ENCODE results near the gene WNK2.

Gene WNK2

DNA sequence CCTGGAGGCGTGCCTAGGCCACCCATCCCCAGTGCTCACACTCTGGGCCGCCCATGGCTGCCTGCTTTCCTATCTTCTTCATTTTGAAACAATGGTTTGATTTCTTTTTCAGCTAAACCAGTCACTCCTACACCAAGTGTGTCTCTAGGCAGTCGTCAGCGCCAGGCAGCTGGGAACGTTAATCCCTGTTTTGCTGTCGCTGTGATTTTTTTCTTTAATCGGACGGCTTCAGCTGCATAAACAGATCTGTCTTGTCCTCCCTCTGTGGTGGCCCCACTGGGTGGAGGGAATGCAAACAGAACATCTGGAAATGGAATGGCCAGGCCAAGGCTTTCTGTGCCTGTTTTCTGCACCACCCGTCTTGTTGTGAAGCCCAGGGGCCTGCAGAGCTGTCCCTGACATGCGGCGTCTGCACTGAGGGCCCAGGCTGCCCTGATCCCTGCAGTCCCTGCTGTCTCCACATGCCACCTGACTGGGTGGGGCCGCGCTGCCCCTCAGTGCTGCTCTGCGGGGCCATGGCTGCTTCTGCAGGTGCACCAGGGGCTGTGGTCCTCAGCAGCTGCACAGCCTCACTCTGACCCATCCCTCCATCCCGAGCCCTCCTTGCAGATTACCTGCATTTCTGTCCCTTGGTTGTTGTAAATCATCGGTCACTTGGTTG is 51.5 kb downstream of the WNK2 start:
- Histone ChIP-seq H3K27me3 (ENCODE audit: insufficient read depth, poor library complexity, severe bottlenecking) (peaks cover 20% of the 10 kb centered on the region), H3K4me3 (replicated peaks; ENCODE audit: insufficient read depth, low read length) (no peak overlapping the region), H3K27ac (replicated peaks) (no peak overlapping the region)
- no peak for DNase-seq (ENCODE audit: low read depth in 1 of 2, low spot score in 1 of 2)
- TF ChIP-seq, protein P1, sequence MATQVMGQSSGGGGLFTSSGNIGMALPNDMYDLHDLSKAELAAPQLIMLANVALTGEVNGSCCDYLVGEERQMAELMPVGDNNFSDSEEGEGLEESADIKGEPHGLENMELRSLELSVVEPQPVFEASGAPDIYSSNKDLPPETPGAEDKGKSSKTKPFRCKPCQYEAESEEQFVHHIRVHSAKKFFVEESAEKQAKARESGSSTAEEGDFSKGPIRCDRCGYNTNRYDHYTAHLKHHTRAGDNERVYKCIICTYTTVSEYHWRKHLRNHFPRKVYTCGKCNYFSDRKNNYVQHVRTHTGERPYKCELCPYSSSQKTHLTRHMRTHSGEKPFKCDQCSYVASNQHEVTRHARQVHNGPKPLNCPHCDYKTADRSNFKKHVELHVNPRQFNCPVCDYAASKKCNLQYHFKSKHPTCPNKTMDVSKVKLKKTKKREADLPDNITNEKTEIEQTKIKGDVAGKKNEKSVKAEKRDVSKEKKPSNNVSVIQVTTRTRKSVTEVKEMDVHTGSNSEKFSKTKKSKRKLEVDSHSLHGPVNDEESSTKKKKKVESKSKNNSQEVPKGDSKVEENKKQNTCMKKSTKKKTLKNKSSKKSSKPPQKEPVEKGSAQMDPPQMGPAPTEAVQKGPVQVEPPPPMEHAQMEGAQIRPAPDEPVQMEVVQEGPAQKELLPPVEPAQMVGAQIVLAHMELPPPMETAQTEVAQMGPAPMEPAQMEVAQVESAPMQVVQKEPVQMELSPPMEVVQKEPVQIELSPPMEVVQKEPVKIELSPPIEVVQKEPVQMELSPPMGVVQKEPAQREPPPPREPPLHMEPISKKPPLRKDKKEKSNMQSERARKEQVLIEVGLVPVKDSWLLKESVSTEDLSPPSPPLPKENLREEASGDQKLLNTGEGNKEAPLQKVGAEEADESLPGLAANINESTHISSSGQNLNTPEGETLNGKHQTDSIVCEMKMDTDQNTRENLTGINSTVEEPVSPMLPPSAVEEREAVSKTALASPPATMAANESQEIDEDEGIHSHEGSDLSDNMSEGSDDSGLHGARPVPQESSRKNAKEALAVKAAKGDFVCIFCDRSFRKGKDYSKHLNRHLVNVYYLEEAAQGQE (IDR thresholded peaks at IDR 0.05; ENCODE audit: insufficient replicate concordance, low read depth), result no peak
- TF ChIP-seq, protein P2, sequence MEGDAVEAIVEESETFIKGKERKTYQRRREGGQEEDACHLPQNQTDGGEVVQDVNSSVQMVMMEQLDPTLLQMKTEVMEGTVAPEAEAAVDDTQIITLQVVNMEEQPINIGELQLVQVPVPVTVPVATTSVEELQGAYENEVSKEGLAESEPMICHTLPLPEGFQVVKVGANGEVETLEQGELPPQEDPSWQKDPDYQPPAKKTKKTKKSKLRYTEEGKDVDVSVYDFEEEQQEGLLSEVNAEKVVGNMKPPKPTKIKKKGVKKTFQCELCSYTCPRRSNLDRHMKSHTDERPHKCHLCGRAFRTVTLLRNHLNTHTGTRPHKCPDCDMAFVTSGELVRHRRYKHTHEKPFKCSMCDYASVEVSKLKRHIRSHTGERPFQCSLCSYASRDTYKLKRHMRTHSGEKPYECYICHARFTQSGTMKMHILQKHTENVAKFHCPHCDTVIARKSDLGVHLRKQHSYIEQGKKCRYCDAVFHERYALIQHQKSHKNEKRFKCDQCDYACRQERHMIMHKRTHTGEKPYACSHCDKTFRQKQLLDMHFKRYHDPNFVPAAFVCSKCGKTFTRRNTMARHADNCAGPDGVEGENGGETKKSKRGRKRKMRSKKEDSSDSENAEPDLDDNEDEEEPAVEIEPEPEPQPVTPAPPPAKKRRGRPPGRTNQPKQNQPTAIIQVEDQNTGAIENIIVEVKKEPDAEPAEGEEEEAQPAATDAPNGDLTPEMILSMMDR (IDR thresholded peaks at IDR 0.05; ENCODE audit: insufficient read depth, low read length), result no peak
- TF ChIP-seq SPI1 (IDR thresholded peaks at IDR 0.05; ENCODE audit: borderline replicate concordance, low read depth), result no peak
- TF ChIP-seq POLR2AphosphoS5 (IDR thresholded peaks at IDR 0.05; ENCODE audit: low read depth), result no peak
- TF ChIP-seq GABPA (IDR thresholded peaks at IDR 0.05; ENCODE audit: low read depth), result no peak

DNA sequence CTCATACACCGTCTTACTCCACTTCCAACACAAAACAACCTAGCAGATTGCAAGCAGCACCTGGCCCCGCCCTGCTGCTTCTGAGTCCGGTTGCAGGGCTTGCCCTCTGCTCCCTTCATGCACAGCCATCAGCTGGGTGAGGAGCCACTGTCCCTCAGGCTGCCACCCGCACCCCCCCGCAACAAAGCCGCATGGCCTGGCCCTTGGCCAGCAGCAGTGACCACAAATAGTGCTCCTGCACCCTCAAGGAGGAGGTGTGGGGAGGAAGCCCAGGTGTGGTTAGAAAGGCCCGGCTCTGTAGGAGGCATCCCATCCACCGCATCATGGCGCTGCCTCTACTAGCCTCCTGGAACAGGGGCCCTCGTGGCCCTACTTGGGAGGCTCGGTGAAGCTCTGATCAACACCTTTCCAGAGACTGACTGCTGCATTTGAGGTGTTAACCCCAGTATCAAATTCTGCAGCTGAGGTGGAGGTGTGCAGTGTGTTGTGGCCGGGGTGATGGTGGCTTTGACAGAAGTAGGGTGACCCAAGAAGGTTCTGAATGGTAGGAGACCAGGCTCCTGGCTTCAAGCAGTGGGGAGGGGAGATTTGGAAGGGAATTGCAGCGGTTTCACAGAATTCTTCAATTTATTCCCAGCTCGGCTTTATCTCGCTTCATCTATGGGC is 52.7 kb downstream of the WNK2 start:
- Histone ChIP-seq H3K4me3 (replicated peaks; ENCODE audit: insufficient read depth, low read length) (no peak overlapping the region), H3K27me3 (ENCODE audit: insufficient read depth, poor library complexity, severe bottlenecking) (peaks cover 18% of the 10 kb centered on the region), H3K27ac (replicated peaks) (no peak overlapping the region)
- DNase-seq (ENCODE audit: low read depth in 1 of 2, low spot score in 1 of 2), result no peak
- TF ChIP-seq, protein P2 (IDR thresholded peaks at IDR 0.05; ENCODE audit: insufficient read depth, low read length), result no peak
- no peak for TF ChIP-seq GABPA (IDR thresholded peaks at IDR 0.05; ENCODE audit: low read depth)
- no peak for TF ChIP-seq SPI1 (IDR thresholded peaks at IDR 0.05; ENCODE audit: borderline replicate concordance, low read depth)
- TF ChIP-seq, protein P1 (IDR thresholded peaks at IDR 0.05; ENCODE audit: insufficient replicate concordance, low read depth), result no peak
- no peak for TF ChIP-seq POLR2AphosphoS5 (IDR thresholded peaks at IDR 0.05; ENCODE audit: low read depth)

DNA sequence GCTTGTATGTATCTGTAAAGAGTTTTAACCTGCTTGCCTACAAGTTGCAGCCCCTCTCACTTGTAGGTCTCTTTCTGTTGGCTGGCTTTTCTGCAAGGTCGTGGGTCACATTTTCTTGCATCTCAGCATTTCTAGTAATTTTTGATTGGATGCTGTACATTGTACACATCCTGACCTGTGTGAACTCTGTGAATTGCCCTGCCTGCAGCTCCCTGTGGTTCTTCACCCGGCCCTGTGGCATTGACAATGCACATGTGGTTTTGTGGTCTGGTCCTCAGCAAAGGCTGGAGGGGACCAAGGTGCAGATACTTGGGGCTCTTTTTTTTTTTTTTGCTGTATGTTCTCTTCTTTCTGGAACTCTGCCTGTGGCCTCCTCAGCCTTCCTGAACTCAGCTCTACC is 53.6 kb downstream of the WNK2 start:
- no peak overlapping the region for H3K27ac ChIP-seq (replicated peaks)
- H3K27me3 ChIP-seq (ENCODE audit: insufficient read depth, poor library complexity, severe bottlenecking), result peaks cover 16% of the 10 kb centered on the region
- TF ChIP-seq, protein P1 (IDR thresholded peaks at IDR 0.05; ENCODE audit: insufficient replicate concordance, low read depth), result no peak
- TF ChIP-seq, protein P2 (IDR thresholded peaks at IDR 0.05; ENCODE audit: insufficient read depth, low read length), result no peak
- TF ChIP-seq GABPA (IDR thresholded peaks at IDR 0.05; ENCODE audit: low read depth), result no peak
- no peak overlapping the region for H3K4me3 ChIP-seq (replicated peaks; ENCODE audit: insufficient read depth, low read length)
- DNase-seq (ENCODE audit: low read depth in 1 of 2, low spot score in 1 of 2), result peak in 1 of 2 experiments; percentile 53

Data from HL-60 (cell line).